Measurements from ENCODE around the gene TSPAN18. TPM values are rescaled to one million over a fixed set of nuclear protein-coding genes. Genes with fewer than 3 reads are reported as not detected.

Gene TSPAN18
- total RNA-seq, 1 experiment from 2014 or later = 21.3 TPM

DNA sequence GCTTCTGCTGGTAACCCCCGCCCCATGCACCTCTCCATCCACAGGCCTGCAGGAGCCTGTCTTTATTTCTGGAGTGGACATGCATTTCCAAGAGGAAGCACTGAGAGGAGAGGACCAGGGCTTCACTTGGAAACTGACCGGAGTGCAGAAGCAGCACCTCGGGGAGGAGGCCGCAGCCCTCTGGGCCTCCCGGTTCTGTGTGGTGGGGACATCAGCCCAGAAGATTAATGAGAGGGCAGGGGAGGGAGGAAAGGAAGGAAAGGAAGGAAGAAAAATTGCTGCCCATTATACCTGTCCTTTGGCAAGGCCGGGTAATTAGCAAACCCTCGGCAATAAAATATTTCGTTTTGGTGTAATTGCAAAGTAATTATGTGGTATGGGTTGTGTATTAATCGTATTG, 126.9 kb downstream of the TSPAN18 start:
- H3K27ac ChIP-seq (ENCODE audit: low read length) = peak overlapping the region; percentile 17; the same call in 1 of the 2 replicates
- no peaks in the 10 kb centered on the region for H3K27me3 ChIP-seq (ENCODE audit: control insufficient read depth, insufficient read depth, low read length)
- TF ChIP-seq POLR2AphosphoS5 (IDR thresholded peaks at IDR 0.05; ENCODE audit: low read depth, low read length) = no peak
- TF ChIP-seq, protein P1, sequence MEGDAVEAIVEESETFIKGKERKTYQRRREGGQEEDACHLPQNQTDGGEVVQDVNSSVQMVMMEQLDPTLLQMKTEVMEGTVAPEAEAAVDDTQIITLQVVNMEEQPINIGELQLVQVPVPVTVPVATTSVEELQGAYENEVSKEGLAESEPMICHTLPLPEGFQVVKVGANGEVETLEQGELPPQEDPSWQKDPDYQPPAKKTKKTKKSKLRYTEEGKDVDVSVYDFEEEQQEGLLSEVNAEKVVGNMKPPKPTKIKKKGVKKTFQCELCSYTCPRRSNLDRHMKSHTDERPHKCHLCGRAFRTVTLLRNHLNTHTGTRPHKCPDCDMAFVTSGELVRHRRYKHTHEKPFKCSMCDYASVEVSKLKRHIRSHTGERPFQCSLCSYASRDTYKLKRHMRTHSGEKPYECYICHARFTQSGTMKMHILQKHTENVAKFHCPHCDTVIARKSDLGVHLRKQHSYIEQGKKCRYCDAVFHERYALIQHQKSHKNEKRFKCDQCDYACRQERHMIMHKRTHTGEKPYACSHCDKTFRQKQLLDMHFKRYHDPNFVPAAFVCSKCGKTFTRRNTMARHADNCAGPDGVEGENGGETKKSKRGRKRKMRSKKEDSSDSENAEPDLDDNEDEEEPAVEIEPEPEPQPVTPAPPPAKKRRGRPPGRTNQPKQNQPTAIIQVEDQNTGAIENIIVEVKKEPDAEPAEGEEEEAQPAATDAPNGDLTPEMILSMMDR (IDR thresholded peaks at IDR 0.05) = no peak
- TF ChIP-seq, protein P2, sequence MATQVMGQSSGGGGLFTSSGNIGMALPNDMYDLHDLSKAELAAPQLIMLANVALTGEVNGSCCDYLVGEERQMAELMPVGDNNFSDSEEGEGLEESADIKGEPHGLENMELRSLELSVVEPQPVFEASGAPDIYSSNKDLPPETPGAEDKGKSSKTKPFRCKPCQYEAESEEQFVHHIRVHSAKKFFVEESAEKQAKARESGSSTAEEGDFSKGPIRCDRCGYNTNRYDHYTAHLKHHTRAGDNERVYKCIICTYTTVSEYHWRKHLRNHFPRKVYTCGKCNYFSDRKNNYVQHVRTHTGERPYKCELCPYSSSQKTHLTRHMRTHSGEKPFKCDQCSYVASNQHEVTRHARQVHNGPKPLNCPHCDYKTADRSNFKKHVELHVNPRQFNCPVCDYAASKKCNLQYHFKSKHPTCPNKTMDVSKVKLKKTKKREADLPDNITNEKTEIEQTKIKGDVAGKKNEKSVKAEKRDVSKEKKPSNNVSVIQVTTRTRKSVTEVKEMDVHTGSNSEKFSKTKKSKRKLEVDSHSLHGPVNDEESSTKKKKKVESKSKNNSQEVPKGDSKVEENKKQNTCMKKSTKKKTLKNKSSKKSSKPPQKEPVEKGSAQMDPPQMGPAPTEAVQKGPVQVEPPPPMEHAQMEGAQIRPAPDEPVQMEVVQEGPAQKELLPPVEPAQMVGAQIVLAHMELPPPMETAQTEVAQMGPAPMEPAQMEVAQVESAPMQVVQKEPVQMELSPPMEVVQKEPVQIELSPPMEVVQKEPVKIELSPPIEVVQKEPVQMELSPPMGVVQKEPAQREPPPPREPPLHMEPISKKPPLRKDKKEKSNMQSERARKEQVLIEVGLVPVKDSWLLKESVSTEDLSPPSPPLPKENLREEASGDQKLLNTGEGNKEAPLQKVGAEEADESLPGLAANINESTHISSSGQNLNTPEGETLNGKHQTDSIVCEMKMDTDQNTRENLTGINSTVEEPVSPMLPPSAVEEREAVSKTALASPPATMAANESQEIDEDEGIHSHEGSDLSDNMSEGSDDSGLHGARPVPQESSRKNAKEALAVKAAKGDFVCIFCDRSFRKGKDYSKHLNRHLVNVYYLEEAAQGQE (IDR thresholded peaks at IDR 0.05; ENCODE audit: insufficient read depth in 1 of 2, low read depth in 2 of 2, low read length in 1 of 2) = no peak
- TF ChIP-seq SIN3A (IDR thresholded peaks at IDR 0.05; ENCODE audit: borderline replicate concordance, insufficient read depth, low read depth, low read length) = no peak
- TF ChIP-seq TCF7L2 (IDR thresholded peaks at IDR 0.05; ENCODE audit: low read depth, low read length) = no peak
- DNase-seq (ENCODE audit: low read depth, low spot score) (no peak), ATAC-seq (no peak)
- intact Hi-C loops (cut with micrococcal nuclease; ENCODE audit: unreplicated experiment) = no loop called here
- BruUV-seq (replicated peaks) = no TSS peak
- H3K4me3 ChIP-seq (ENCODE audit: low read depth in 2 of 2, low read length in 2 of 2) = no peak overlapping the region
- no peaks in the 10 kb centered on the region for H3K9me3 ChIP-seq (ENCODE audit: control insufficient read depth, insufficient read depth, low read depth, low read length)
- CTCF ChIA-PET = no interaction called here
- in situ Hi-C loops (cut with HindIII; ENCODE audit: low pct_unique_long_range_greater_than_20kb, low sequenced_read_pairs) = no loop called here
- H3K36me3 ChIP-seq (ENCODE audit: control insufficient read depth, insufficient read depth, low read length) = no peaks in the 10 kb centered on the region
- POLR2A ChIA-PET = no interaction called here
- H3K4me1 ChIP-seq (ENCODE audit: control insufficient read depth, insufficient read depth, low read length) = peaks cover 18% of the 10 kb centered on the region

DNA sequence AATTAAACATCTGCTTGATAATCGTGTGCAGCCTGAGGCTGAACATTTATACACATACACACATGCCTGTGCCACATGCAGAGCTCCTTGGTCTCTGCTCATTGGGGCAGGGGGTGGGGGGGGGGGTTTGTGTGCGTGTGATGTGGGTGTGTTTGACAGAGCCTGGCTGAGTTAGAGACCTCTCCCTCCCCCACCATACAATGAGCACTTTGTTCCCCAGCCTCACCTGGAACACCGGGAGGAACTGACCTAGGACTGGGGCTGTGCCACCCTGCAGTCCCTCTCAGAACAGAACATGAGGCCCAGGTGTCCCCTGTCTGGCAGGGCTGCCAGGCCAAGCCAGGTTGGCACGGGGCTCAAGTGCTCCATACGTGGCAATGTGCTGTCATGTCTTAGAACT, 127.3 kb downstream of the TSPAN18 start:
- no peaks in the 10 kb centered on the region for H3K27me3 ChIP-seq (ENCODE audit: control insufficient read depth, insufficient read depth, low read length)
- ATAC-seq (0 out of 2 replicates have a peak, but pooled peaks have one; percentile 2), DNase-seq (ENCODE audit: low read depth, low spot score) (no peak)
- BruUV-seq (replicated peaks) = no TSS peak
- peaks cover 20% of the 10 kb centered on the region for H3K4me1 ChIP-seq (ENCODE audit: control insufficient read depth, insufficient read depth, low read length)
- TF ChIP-seq, protein P2 (IDR thresholded peaks at IDR 0.05; ENCODE audit: insufficient read depth in 1 of 2, low read depth in 2 of 2, low read length in 1 of 2) = no peak
- TF ChIP-seq SIN3A (IDR thresholded peaks at IDR 0.05; ENCODE audit: borderline replicate concordance, insufficient read depth, low read depth, low read length) (no peak), POLR2AphosphoS5 (IDR thresholded peaks at IDR 0.05; ENCODE audit: low read depth, low read length) (no peak), TCF7L2 (IDR thresholded peaks at IDR 0.05; ENCODE audit: low read depth, low read length) (no peak)
- TF ChIP-seq, protein P1 (IDR thresholded peaks at IDR 0.05) = no peak
- intact Hi-C loops (cut with micrococcal nuclease; ENCODE audit: unreplicated experiment) = no loop called here
- in situ Hi-C loops (cut with HindIII; ENCODE audit: low pct_unique_long_range_greater_than_20kb, low sequenced_read_pairs) = no loop called here
- POLR2A ChIA-PET = no interaction called here
- H3K9me3 ChIP-seq (ENCODE audit: control insufficient read depth, insufficient read depth, low read depth, low read length) = no peaks in the 10 kb centered on the region
- CTCF ChIA-PET = no interaction called here
- H3K27ac ChIP-seq (ENCODE audit: low read length) = peak overlapping the region; percentile 59
- H3K36me3 ChIP-seq (ENCODE audit: control insufficient read depth, insufficient read depth, low read length) = no peaks in the 10 kb centered on the region
- no peak overlapping the region for H3K4me3 ChIP-seq (ENCODE audit: low read depth in 2 of 2, low read length in 2 of 2)

All from Panc1 (cell line).